Islet of Langerhans (tissue), 1 donor: Measurements from ENCODE around the gene TYROBP.
"Not testable (repeated sequence)": the region's sequence is repeated elsewhere in the genome, so short reads cannot be mapped to it uniquely, and the experiment has no call there.

Source experiments
- FAIRE-seq: peaks from one replicate; lab custom pipeline; 2011; peaks lifted over from hg19 to GRCh38; lab: Jason Lieb, UNC

TYROBP gene

DNA sequence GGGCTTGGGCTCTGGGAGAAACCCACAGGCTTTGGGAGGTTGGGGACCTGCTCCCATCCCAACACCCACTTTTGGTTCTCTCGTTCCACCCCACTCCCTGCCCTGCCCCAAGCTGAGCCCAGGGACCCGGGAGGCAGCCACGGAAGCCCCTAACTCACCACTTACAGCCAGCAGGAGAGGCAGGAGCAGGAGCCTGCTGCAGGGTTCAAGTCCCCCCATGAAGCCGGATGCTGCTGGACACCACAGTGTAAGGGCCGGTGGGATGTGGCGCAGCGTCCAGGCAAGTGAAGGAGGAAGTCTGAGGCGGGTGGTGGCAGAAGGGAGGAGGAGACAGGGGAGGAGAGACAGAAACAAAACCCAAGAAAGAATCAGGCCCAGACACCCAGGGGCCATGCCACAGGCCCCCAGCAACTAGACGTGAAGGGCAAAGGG is at the start of gene TYROBP:
Gene TYROBP (minus strand): TSS at position 286 of the 432 bp plus-strand sequence. CDS start 67 bp downstream, at position 219.
- FAIRE-seq: no peak

DNA sequence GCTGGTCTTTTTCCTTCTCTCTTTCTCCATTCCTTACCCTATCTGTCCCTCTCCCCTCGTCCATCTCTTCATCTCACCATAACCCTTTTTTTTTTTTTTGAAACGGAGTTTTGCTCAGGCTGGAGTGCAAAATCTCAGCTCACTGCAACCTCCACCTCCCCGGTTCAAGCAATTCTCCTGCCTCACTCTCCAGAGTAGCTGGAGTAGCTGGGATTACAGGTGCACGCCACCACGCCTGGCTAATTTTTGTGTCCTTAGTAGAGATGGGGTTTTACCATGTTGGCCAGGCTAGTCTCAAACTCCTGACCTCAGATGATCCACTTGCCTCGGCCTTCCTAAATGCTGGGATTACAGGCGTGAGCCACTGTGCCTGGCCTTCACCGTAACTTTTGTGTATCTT is 49.3 kb upstream of the TYROBP start:
- FAIRE-seq: not testable (repeated sequence)

DNA sequence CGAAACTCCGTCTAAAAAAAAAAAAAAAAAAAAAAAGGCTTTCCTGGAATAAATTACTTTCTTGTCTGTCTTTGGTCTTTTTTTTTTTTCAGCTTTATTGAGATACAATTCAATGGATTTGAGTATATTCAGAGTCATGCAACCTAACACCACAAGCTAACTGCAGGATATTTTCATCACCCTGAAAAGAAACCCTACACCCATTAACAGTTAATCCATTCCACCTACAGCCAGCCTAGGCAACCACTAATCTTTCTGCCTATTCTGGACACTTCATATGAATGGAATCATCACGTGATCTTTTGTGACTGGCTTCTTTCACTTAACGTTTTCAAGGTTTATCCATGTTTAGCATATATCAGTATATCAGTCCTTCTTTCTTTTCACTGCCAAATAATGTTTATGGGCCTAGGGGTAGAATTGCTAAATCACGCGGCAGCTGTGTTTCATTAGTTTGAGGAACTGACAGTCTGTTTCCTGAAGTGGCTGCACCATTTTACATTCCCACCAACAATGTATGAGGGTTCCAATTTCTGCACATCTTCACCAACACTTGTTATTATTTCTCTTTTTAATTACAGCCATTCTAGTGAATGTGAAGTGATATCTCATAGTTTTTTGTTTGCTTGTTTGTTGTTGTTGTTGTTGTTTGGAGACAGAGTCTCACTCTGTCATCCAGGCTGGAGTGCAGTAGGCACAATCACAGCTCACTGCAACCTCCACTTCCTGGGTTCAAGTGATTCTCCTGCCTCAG is 48.0 kb upstream of the TYROBP start:
- FAIRE-seq: no peak

DNA sequence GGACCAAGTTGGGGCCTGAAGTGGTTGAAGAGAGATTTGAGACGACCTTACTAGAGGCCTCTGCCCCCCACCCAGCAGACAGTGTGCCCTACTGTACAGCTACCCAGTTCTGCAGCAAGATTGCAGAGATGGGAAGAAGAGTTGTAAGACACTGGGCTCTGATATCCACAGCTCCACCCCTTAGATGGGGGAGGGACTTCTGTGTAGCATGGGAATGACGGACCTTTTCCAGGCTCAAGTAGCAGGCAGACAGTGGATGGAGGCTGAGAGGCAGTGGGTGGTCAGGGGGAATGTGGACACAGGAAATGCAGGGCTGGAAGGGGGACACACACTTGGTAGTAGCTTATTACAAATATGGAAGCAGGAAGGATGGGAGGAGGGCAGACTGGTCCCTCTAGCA is 41.0 kb upstream of the TYROBP start:
- no peak for FAIRE-seq

DNA sequence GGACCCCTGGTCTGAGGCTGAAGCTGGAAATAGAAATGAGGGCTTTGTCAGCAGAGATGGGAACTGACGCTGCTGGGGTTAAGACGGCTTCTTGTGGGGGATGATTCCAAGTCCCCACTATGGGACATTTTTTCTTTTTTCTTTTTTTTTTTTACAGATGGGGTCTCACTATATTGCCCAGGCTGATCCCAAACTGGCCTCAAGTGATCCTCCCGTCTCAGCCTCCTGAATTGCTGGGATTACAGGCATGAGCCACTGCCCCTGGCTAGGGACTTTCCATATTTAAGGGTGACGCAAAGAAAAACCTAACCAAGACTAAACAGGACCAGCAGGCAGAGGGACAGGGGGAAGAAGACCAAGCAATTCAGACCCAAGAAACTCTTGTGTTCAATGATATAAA is 38.1 kb upstream of the TYROBP start:
- no peak for FAIRE-seq

DNA sequence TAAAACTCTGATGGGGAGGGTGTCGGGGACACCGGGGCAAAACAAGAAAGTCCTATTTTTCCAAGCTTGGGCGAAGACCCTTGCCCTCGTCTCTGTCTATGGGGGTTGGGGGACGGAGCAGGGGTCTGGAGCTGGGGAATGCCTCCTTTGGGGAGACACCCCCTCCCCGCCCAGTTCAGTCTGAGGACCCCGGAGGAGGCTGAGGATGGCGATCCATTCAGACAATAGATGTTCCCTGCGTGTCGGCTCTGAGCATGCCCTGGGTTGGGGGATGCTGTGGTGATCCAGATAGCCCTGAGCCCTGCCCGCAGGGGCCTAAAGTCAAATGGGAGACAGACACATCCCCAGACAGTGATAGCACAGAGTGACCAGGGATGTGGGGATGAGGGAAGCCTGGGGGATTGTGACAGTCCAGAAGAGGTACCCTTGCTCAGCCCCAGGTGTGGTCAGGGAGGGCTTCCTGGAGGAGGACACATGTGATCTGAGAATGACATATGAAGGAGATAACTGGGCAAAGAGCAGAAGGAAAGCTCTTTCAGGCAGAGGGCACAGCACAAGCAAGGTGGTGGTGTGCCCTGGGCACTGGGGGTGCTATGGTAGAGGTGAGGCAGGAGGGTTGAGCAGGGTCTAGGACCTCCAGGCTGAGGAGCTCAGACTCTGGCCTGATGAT is 37.2 kb upstream of the TYROBP start:
- FAIRE-seq: no peak

DNA sequence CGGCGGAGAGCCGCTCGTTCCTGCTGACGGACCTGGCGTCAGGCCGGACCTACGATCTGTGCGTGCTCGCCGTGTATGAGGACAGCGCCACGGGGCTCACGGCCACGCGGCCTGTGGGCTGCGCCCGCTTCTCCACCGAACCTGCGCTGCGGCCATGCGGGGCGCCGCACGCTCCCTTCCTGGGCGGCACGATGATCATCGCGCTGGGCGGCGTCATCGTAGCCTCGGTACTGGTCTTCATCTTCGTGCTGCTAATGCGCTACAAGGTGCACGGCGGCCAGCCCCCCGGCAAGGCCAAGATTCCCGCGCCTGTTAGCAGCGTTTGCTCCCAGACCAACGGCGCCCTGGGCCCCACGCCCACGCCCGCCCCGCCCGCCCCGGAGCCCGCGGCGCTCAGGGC is 36.5 kb upstream of the TYROBP start:
- no peak for FAIRE-seq

DNA sequence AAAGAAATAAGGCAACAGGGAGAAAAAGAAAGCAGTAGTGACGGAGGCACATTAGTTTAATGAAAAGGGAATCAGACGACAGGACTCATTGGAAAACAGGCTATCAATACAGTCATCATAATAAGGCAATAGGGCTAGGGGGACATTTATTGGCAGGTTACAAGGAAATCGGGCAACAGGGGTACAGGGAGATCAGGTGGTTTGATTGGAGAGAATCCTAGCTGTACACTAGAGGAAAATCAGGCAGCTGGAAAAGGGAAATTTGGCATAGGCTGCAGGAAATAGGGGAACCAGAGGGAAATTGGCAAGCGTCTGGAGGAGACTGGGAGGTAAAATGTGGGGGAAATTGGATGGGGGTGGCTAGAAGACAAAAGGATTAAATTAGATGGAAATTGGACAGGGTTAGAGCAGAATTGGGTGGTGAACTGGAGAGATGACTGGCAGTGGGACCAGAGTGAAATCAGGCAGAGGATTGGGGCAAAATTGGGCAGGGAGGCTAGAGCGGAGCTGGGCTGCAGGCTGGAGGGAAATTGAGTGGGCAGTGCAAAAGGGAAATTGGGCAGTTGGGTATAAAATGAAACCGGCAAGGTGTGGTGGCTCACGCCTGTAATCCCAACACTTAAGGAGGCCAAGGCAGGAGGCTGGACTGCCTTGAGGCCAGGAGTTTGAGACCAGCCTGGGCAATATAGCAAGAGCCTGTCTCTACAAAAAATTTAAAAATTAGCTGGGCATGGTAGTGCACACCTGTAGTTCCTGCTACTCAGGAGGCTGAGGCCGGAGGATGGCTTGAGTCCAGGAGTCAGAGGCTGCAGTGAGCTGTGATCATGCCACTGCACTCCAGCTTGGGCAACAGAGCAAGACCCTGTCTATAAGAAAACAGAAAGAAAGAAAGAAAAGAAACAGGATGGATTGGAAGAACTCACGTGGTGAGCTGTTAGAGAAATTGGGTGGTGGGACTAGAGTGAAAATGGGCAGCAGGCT is 35.5 kb upstream of the TYROBP start:
- FAIRE-seq: no peak

DNA sequence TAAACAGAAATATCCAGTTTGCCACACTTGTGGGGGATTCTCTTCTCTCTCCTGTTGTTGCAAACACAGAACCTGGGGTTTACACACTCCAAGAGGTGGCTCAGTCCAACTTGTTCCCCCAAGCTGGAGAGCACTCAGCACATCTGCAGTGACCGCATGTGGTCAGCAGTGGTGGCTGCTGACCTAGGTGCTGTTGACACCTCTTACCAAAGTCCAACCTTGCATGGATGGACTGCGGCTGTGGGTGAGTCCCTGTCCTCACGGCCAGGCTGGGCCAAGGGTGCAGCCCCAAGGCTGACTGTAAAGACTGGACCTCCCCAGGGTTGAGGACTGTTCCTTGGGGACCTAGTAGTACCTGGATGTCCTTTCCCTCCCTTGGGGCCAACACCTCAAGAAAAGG is 34.1 kb upstream of the TYROBP start:
- no peak for FAIRE-seq

DNA sequence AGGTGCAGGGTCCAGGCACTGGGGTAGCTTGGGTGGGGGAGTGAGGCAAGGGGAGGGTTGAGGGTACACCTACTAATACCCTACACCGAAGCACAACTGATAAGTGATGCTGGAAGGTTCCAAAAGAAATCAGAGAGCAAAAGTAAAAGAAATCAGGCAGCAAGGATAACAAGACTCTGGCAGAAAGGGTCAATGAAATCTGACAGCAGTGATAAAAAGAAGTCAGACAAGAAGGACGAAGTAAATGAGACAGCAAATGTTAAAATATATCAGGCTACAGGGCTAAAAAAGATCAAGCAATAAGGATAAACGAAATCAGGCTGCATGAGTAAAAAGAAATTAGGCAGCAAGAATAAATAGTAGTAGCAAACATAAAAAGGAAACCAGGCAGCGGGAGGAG is 32.7 kb upstream of the TYROBP start:
- no peak for FAIRE-seq

DNA sequence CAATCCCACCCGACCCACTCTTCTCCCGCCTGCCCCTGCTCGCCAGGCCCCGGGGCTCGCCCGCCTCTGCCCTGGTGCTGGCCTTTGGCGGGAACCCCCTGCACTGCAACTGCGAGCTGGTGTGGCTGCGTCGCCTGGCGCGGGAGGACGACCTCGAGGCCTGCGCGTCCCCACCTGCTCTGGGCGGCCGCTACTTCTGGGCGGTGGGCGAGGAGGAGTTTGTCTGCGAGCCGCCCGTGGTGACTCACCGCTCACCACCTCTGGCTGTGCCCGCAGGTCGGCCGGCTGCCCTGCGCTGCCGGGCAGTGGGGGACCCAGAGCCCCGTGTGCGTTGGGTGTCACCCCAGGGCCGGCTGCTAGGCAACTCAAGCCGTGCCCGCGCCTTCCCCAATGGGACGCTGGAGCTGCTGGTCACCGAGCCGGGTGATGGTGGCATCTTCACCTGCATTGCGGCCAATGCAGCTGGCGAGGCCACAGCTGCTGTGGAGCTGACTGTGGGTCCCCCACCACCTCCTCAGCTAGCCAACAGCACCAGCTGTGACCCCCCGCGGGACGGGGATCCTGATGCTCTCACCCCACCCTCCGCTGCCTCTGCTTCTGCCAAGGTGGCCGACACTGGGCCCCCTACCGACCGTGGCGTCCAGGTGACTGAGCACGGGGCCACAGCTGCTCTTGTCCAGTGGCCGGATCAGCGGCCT is 32.1 kb upstream of the TYROBP start:
- FAIRE-seq: no peak

DNA sequence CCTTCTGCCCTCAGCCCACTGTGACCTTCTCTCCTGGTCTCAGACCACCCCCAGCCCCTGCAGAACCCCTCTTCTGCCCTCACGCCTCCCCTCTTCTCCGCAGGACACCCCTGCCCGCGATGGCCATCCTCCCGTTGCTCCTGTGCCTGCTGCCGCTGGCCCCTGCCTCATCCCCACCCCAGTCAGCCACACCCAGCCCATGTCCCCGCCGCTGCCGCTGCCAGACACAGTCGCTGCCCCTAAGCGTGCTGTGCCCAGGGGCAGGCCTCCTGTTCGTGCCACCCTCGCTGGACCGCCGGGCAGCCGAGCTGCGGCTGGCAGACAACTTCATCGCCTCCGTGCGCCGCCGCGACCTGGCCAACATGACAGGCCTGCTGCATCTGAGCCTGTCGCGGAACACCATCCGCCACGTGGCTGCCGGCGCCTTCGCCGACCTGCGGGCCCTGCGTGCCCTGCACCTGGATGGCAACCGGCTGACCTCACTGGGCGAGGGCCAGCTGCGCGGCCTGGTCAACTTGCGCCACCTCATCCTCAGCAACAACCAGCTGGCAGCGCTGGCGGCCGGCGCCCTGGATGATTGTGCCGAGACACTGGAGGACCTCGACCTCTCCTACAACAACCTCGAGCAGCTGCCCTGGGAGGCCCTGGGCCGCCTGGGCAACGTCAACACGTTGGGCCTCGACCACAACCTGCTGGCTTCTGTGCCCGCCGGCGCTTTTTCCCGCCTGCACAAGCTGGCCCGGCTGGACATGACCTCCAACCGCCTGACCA is 31.4 kb upstream of the TYROBP start:
- FAIRE-seq: no peak

DNA sequence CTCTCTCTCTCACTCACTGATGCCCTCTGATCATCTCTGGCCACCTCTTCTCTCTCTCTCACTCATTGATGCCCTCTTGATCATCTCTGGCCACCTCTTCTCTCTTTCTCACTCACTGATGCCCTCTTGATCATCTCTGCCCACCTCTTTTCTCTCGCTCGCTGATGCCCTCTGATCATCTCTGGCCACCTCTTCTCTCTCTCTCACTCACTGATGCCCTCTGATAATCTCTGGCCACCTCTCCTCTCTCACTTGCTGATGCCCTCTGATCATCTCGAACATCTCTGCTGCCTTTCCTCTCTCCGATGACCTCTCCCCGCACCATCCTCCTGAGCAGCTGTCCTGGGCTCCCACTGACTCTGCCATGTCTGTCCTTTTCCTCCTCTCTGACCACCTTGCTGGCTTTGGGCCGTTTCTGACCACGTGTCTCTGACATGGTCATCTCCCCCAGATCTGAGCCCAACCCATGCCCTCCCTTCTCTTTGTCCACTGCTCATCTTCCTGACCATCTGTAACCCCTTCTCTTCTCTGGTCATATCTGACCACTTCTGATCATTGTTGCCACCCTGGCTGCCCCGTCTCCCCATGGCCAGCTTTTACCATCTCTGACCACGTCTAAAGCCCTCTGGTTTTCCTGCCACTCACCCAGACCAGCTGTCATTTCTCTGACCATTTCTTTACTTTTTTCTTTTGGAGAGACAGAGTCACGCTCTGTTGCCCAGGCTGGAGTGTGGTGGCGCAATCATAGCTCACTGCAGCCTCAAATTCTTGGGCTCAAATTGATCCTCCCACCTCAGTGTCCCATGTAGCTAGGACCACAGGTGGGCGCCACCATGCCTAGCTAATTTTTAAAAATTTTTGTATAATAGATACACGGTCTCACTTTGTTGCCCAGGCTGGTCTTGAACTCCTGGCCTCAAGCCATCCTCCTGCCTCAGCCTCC is 30.5 kb upstream of the TYROBP start:
- no peak for FAIRE-seq

DNA sequence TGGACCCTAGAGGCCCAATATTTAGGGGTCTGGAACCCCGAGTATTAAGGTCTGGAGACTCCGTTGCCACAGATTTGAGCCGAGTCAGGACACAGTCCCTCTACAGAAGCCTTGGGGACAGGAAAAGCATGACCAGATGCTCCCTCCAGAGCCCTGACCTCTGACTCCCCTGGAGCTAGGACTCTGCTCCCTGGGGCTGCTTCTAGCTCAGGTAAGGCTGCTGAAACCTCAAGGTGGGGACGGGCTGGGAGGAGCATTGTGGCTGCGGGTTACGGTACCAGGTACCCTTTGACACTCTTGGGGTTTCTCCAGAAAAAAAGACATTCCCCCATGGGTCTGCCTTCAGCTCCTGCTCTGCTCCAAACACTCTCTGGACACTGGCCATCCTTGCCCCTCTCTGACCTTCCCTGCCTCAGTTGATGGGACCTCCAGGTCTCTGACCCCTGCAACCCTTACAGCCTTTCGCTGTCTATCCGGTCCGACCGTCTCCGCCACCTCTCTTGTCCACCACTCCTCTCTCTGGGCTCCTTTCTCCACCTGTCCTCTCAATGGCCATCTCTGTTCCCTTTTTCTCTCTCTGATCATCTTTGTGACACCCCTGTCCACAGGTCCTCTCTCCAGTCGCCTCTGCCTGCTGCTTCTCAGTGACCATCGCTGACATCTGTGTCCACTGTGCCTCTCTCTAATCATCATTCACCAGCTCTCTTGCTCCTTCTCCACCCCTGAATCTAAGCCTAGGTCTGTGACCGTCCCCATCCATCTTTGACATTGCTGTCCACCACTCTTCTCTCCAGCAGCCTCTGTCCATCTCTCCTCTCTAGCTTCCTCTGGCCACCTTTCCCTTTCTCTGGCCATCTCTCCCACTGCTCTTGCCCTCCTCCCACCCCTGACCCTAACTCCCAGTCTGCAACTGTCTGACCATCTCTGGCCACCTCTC is 29.5 kb upstream of the TYROBP start:
- FAIRE-seq: no peak

DNA sequence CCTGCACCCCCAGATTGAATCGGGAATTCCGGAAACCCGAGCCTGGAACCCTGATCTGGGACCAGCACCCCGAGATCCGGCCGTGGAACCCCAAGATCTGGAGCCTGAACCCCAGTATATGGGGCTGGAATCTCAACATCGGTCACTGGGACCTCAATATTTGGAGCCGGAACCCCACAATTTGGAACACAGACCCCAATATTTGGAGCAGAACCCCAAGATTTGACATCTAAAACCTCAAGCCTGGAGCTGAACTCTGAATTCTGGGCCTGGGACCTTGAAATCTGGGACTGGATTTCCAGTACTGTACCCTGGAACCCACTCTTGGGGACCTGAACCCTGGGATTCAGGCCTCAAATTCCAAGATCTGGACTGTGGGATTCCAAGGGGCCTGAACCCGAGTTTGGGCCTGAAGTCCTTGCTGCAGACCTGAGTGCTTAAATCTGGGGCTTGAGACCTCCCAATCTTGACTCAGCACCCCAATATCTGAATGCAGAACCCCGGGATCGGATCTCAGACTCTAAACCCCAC is 28.7 kb upstream of the TYROBP start:
- no peak for FAIRE-seq

DNA sequence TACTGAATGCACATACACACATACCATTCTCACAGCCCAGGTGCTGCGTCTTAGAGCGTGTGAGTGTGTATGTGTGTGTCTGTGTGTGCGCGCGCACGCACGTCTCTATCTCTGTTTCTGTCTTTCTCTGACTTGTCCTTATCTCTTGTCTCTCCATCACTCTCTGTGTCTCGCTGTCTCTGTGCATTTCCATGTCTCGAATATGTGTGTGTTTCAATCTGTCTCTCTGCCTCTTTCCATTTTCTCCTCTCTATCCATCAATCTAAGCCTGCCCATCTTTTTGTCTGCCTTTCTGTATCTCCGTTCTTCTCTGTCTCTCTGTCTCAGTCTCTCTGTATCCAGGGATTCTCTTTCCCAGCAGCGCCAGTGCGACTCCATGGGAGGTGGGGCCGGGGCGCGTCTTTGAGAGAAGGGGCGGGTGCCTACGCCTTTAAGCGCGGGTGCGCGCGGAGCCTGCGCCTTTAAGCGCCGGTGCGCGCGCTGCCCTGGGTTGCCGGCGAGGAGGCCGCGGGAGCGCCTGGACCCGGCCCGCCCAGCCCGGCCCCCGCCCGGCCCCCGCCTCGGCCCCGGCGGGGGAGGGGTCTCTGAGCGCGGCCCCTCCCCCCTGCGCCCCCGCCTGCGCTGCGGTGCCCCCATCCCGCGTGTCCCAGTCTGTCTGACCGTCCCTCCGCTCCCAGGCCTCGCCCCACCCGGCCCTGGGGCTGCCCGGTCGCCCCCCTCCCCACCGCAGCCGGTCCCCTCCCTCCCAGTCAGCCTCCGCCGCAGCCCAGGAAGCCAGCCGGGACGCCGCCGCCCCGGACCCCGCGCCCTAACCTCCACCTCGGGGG is 28.0 kb upstream of the TYROBP start, which contains the start of gene LRFN3:
Gene LRFN3 (plus strand): TSS at position 464 of the 827 bp plus-strand sequence. CDS start 3,052 bp downstream, outside the sequence.
- FAIRE-seq: no peak

DNA sequence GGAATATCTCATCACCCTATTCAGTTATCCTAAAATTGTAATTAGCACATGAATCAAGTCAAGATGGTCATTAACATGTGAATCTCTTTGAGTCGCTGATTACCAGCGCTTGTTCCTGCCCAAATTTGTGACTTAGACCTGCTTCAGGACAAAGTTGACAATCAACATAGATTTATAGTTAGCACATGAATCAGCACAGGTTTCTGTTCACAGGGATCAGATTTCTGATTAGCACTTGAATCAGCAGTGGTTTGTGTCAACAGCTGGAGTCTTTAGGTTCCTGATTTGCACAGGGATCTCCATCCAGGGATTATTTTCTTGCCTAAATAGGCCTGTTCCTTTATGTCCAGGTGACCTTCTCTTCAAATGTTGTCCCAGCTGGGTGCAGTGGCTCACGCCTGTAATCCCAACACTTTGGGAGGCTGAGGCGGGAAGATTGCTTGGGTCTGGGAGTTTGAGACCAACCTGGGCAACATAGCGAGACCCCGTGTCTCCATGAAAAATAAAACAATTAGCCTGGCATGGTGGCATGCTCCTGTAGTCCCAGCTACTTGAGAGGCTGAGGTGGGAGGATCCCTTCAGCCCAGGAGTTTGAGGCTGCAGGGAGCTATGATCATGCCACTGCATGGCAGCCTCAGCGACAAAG is 24.3 kb upstream of the TYROBP start:
- no peak for FAIRE-seq
